A673 (cell line): ENCODE results near the gene IL10RA. TPM values are rescaled to one million over a fixed set of nuclear protein-coding genes. Genes with fewer than 3 reads are reported as not detected.

Experiments
- BruUV-seq: library from RNA; stranded (reverse); fragments of 400-500 nt; replicated peaks from 2 replicates; lab custom pipeline; 2021; lab: Mats Ljungman, UMichigan
- CTCF ChIA-PET: fragments of 300-600 bp; sonication (Branson Sonifier 250); formaldehyde crosslinking; loops from one replicate; lab custom pipeline; 2022; ENCODE audit warnings: antibody characterized with exemption; lab: Charles Lee
- POLR2A ChIA-PET: fragments of 300-600 bp; sonication (Branson Sonifier 250); formaldehyde crosslinking; loops from one replicate; lab custom pipeline; 2022; ENCODE audit warnings: antibody characterized with exemption; ENCODE audit not compliant: low non-redundant PET; lab: Charles Lee
- DNase-seq: peaks from one replicate; pipeline ENCODE4 v3.0.0-alpha.2; 2015; ENCODE audit warnings: low spot score
- H3K27ac ChIP-seq: fragments of 200-600 bp; sonication (generic); 2 replicates; pipeline ENCODE4 v1.5.1; 2016; ENCODE audit warnings: mixed run types, low read depth, mild to moderate bottlenecking, mixed read lengths, antibody characterized with exemption, low read length; ENCODE audit not compliant: poor library complexity, severe bottlenecking
- H3K27me3 ChIP-seq: fragments of 200-600 bp; sonication (generic); replicated peaks from 2 replicates; pipeline ENCODE4 v1.6.1; 2017; ENCODE audit warnings: mixed run types, low read depth, mild to moderate bottlenecking, mixed read lengths, antibody characterized with exemption, low read length; ENCODE audit not compliant: insufficient read depth, poor library complexity
- H3K36me3 ChIP-seq: fragments of 200-600 bp; sonication (generic); 2 replicates; pipeline ENCODE4 v1.6.1; 2016; ENCODE audit warnings: mixed run types, mild to moderate bottlenecking, mixed read lengths, antibody characterized with exemption, low read length; ENCODE audit not compliant: insufficient read depth, poor library complexity, severe bottlenecking
- H3K4me1 ChIP-seq: fragments of 200-600 bp; sonication (generic); 2 replicates; pipeline ENCODE4 v1.6.1; 2017; ENCODE audit warnings: mixed run types, mild to moderate bottlenecking, mixed read lengths, antibody characterized with exemption, low read length; ENCODE audit not compliant: insufficient read depth, poor library complexity, severe bottlenecking
- H3K4me3 ChIP-seq: fragments of 200-600 bp; sonication (generic); 2 replicates; pipeline ENCODE4 v1.5.1; 2016; ENCODE audit warnings: low read depth, mixed run types, mild to moderate bottlenecking, mixed read lengths, low read length; ENCODE audit not compliant: poor library complexity, severe bottlenecking
- H3K9me3 ChIP-seq: fragments of 200-600 bp; sonication (generic); 2 replicates; pipeline ENCODE4 v1.6.1; 2016; ENCODE audit warnings: mixed run types, low read depth, mild to moderate bottlenecking, mixed read lengths, antibody characterized with exemption, low read length; ENCODE audit not compliant: poor library complexity, severe bottlenecking
- CTCF ChIP-seq: fragments of 300-800, 200-600 bp; sonication (generic); conservative IDR thresholded peaks from 2 replicates; pipeline ENCODE4 v1.5.1; 2017; ENCODE audit warnings: low read depth, mild to moderate bottlenecking, antibody characterized with exemption, low read length, moderate library complexity, mixed read lengths
- EZH2 ChIP-seq: fragments of 200-600 bp; sonication (generic); IDR thresholded peaks from 2 replicates; pipeline ENCODE4 v1.6.1; 2017; ENCODE audit warnings: borderline replicate concordance, low read depth, mild to moderate bottlenecking, mixed read lengths, antibody characterized with exemption, low read length; ENCODE audit not compliant: poor library complexity, severe bottlenecking
- intact Hi-C: fragments of 100-400 bp; cut with micrococcal nuclease; formaldehyde crosslinking; loops from one replicate; pipeline ENCODE4 v1.10.0; 2022; ENCODE audit not compliant: unreplicated experiment
- total RNA-seq: library from RNA; stranded (reverse); gene quantifications from 2 replicates; pipeline ENCODE4 v1.2.3, GENCODE V29; 2021

IL10RA gene
- total RNA-seq, 1 experiment from 2014 or later = not detected

GRCh38 chr11:117993988-117994745, 8.0 kb downstream of the IL10RA start:
- intact Hi-C loops = no loop called here
- no peak for DNase-seq
- Histone ChIP-seq H3K36me3 (no peaks in the 10 kb centered on the region), H3K9me3 (no peaks in the 10 kb centered on the region), H3K27ac (no peak overlapping the region), H3K4me1 (no peaks in the 10 kb centered on the region), H3K4me3 (no peak overlapping the region), H3K27me3 (no peaks in the 10 kb centered on the region)
- CTCF ChIA-PET = interaction anchor here (0.6 kb wide), 1 partner anchor 47 kb away, joined by 4 read pairs; no protein-coding TSS in a partner anchor
- POLR2A ChIA-PET = no interaction called here
- TF ChIP-seq EZH2 (no peak), CTCF (no peak)
- no TSS peak for BruUV-seq

DNA sequence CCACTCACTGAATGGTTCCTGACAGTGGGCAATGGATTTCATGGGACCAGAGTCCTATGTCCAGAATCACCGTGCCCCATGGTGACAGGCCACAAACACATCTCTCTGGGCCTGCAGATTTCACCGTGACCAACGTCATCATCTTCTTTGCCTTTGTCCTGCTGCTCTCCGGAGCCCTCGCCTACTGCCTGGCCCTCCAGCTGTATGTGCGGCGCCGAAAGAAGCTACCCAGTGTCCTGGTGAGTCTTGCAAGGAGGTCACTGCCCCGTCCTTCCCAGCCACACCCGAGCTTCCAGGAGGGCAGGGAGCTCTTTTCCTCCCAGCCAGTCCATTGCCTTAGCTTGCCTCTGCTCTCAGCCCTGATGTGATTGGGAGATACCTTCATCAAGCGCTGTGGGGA, 9.3 kb downstream of the IL10RA start:
- ChIA-PET CTCF (no interaction called here), POLR2A (no interaction called here)
- TF ChIP-seq CTCF = no peak
- no peak for TF ChIP-seq EZH2
- H3K9me3 ChIP-seq = no peaks in the 10 kb centered on the region
- BruUV-seq = no TSS peak
- H3K4me3 ChIP-seq = no peak overlapping the region
- no peaks in the 10 kb centered on the region for H3K27me3 ChIP-seq
- DNase-seq = no peak
- intact Hi-C loops = no loop called here
- no peaks in the 10 kb centered on the region for H3K36me3 ChIP-seq
- H3K4me1 ChIP-seq = no peaks in the 10 kb centered on the region
- H3K27ac ChIP-seq = no peak overlapping the region

DNA sequence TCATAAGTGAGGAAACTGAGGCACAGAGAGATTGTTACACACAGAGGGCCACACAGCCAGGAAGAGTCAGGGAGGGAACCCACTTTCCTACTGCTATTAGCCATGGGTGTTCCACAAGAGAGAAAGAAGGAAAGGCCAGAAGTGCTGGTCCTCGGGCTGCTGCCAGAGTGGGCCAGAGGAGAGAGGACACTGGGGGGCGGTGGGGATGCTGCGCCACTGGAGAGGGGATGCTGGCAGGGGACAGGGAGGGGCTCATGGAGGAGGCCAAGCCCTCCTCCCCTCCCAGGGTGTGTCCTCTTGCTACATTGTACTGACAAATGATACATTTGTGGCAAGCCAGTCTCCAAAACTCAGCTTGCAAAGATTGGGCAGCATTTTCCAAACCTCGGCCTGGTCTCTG, 9.9 kb downstream of the IL10RA start:
- Histone ChIP-seq H3K27me3 (no peaks in the 10 kb centered on the region), H3K27ac (no peak overlapping the region), H3K4me1 (no peaks in the 10 kb centered on the region), H3K9me3 (no peaks in the 10 kb centered on the region), H3K4me3 (no peak overlapping the region), H3K36me3 (no peaks in the 10 kb centered on the region)
- no TSS peak for BruUV-seq
- no peak for DNase-seq
- ChIA-PET POLR2A (interaction anchor here (0.6 kb wide), 1 partner anchor 380 kb away, joined by 3 read pairs; no protein-coding TSS in a partner anchor), CTCF (no interaction called here)
- TF ChIP-seq EZH2 = no peak
- no peak for TF ChIP-seq CTCF
- intact Hi-C loops = no loop called here
